Type B pancreatic cell (in vitro differentiated cells): Measurements from ENCODE around the gene PSTK. TPM values are rescaled to one million over a fixed set of nuclear protein-coding genes. Genes with fewer than 3 reads are reported as not detected.

Source experiments
- DNase-seq: peaks from one replicate; pipeline ENCODE4 v3.0.0; 2021; ENCODE audit warnings: mixed read lengths; ENCODE audit not compliant: unreplicated experiment; ENCODE audit errors: extremely low spot score
- H3K27ac Mint-ChIP-seq: 2 replicates; pipeline ENCODE4 v1.8.0; 2021; ENCODE audit warnings: mild to moderate bottlenecking, mixed read lengths
- H3K27me3 Mint-ChIP-seq: 2 replicates; pipeline ENCODE4 v1.8.0; 2021; ENCODE audit warnings: mixed read lengths
- H3K36me3 Mint-ChIP-seq: 2 replicates; pipeline ENCODE4 v1.8.0; 2021; ENCODE audit warnings: mixed read lengths
- H3K4me1 Mint-ChIP-seq: one replicate; pipeline ENCODE4 v1.8.0; 2021; ENCODE audit warnings: mixed read lengths; ENCODE audit not compliant: unreplicated experiment
- H3K4me3 Mint-ChIP-seq: 2 replicates; pipeline ENCODE4 v1.8.0; 2021; ENCODE audit warnings: mild to moderate bottlenecking, mixed read lengths
- H3K9me3 Mint-ChIP-seq: 2 replicates; pipeline ENCODE4 v1.8.0; 2021; ENCODE audit warnings: mixed read lengths
- CTCF ChIP-seq: fragments of 200-600 bp; sonication (generic); conservative IDR thresholded peaks from 2 replicates; pipeline ENCODE4 v1.5.0; 2021; ENCODE audit warnings: antibody characterized with exemption, mild to moderate bottlenecking
- total RNA-seq: library from RNA; stranded (reverse); gene quantifications from 2 replicates; pipeline ENCODE4 v1.2.1, GENCODE V29; 2021; ENCODE audit warnings: low replicate concordance

The PSTK gene
- total RNA-seq, 1 donor from 2014 or later: 5.0 TPM

GRCh38 chr10:123035467-123036086 lies 55.4 kb downstream of the PSTK start:
- DNase-seq: no peak
- H3K4me1 Mint-ChIP-seq: no peaks in the 10 kb centered on the region
- peaks cover 9% of the 10 kb centered on the region for H3K36me3 Mint-ChIP-seq
- no peaks in the 10 kb centered on the region for H3K9me3 Mint-ChIP-seq
- H3K4me3 Mint-ChIP-seq: no peak overlapping the region
- H3K27ac Mint-ChIP-seq: no peak overlapping the region
- no peaks in the 10 kb centered on the region for H3K27me3 Mint-ChIP-seq
- no peak for TF ChIP-seq CTCF

- no peaks in the 10 kb centered on the region for H3K27me3 Mint-ChIP-seq
- H3K4me1 Mint-ChIP-seq: no peaks in the 10 kb centered on the region
- TF ChIP-seq CTCF: no peak
- H3K4me3 Mint-ChIP-seq: no peak overlapping the region
- DNase-seq: no peak
- no peaks in the 10 kb centered on the region for H3K9me3 Mint-ChIP-seq
- peaks cover 9% of the 10 kb centered on the region for H3K36me3 Mint-ChIP-seq
- no peak overlapping the region for H3K27ac Mint-ChIP-seq
Measured at GRCh38 chr10:123038782-123039631, 58.8 kb downstream of the PSTK start.

GRCh38 chr10:123039632-123039930 lies 59.4 kb downstream of the PSTK start:
- Mint-ChIP-seq H3K36me3 (peaks cover 6% of the 10 kb centered on the region), H3K27ac (no peak overlapping the region), H3K27me3 (no peaks in the 10 kb centered on the region), H3K4me1 (no peaks in the 10 kb centered on the region), H3K4me3 (no peak overlapping the region), H3K9me3 (no peaks in the 10 kb centered on the region)
- no peak for DNase-seq
- no peak for TF ChIP-seq CTCF

Other genes with a start within 250 kb of the PSTK start
- gene CUZD1, start 134.5 kb upstream of the PSTK start, total RNA-seq: 0.86 TPM in 1 of 2 replicates, not detected in the other
- 1.2 TPM in 1 of 2 replicates, not detected in the other for gene FAM24B, start 100.8 kb upstream of the PSTK start, total RNA-seq
- gene FAM24A, start 69.8 kb upstream of the PSTK start, total RNA-seq: not detected in 2 replicates
- 8.1 and 13.0 TPM in 2 replicates for gene C10orf88, start 26.2 kb upstream of the PSTK start, total RNA-seq
- gene IKZF5, start 28.4 kb downstream of the PSTK start, total RNA-seq: 12.0 and 12.6 TPM in 2 replicates
- gene ACADSB, start 28.6 kb downstream of the PSTK start, total RNA-seq: 27.3 and 31.1 TPM in 2 replicates
- gene HMX3, start 155.6 kb downstream of the PSTK start, total RNA-seq: 0.77 TPM in 1 of 2 replicates, not detected in the other
- gene HMX2, start 167.7 kb downstream of the PSTK start, total RNA-seq: 0.19 TPM in 1 of 2 replicates, not detected in the other
- gene BUB3, start 174.0 kb downstream of the PSTK start, total RNA-seq: 74.2 and 124 TPM in 2 replicates